MM.1S (cell line): ENCODE measurements around the gene ZNF804A.

ENCODE experiments used
- EZH2 ChIP-seq: fragments of 300-600 bp; sonication (generic); optimal IDR thresholded peaks from 2 replicates; pipeline ENCODE3; 2017; ENCODE audit warnings: low read depth, mild to moderate bottlenecking, antibody characterized with exemption, low read length, mixed read lengths
- TF ChIP-seq, protein P1 (sequence below): fragments of 300-600 bp; sonication (generic); IDR thresholded peaks from 2 replicates; pipeline ENCODE4 v1.5.1; 2016; ENCODE audit warnings: antibody characterized with exemption, low read length, mixed read lengths

DNA sequence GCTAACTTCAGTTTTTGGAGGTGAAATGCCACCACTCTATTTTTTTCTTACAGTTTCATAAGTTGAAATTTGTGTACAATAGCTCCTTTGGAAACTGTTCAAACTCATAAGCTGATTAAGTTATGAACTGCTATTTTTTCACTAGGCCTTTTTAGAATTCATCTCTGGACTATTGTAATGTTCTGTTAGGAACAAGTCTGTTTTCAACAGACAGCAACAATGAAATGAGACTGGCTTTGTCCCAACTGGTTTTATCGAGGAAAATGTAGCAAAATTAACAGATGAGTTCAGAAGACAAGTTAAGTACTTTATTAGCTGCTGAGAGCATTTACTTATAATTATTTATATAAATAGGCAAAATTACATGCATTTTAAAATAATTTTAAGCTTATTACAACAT lies 310.6 kb downstream of the ZNF804A start:
- no peak for TF ChIP-seq EZH2
- TF ChIP-seq, protein P1, sequence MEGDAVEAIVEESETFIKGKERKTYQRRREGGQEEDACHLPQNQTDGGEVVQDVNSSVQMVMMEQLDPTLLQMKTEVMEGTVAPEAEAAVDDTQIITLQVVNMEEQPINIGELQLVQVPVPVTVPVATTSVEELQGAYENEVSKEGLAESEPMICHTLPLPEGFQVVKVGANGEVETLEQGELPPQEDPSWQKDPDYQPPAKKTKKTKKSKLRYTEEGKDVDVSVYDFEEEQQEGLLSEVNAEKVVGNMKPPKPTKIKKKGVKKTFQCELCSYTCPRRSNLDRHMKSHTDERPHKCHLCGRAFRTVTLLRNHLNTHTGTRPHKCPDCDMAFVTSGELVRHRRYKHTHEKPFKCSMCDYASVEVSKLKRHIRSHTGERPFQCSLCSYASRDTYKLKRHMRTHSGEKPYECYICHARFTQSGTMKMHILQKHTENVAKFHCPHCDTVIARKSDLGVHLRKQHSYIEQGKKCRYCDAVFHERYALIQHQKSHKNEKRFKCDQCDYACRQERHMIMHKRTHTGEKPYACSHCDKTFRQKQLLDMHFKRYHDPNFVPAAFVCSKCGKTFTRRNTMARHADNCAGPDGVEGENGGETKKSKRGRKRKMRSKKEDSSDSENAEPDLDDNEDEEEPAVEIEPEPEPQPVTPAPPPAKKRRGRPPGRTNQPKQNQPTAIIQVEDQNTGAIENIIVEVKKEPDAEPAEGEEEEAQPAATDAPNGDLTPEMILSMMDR = no peak
